GM21717 (cell line): Measurements from ENCODE around the gene HMOX2.
A peak's percentile ranks its signal among the peaks of the same experiment; 100 is the strongest.

ENCODE experiments used
- ATAC-seq: cut with Tn5 transposase; IDR thresholded peaks from one replicate; pipeline ENCODE4 v1.9.1; 2021; ENCODE audit warnings: mild to moderate bottlenecking, moderate library complexity; ENCODE audit not compliant: unreplicated experiment

HMOX2 gene

GRCh38 chr16:4520913-4521312 is 44.7 kb downstream of the HMOX2 start:
- no peak for ATAC-seq

GRCh38 chr16:4522051-4522581 is 45.9 kb downstream of the HMOX2 start:
- no peak for ATAC-seq

GRCh38 chr16:4523686-4524085 is 47.5 kb downstream of the HMOX2 start:
- ATAC-seq: no peak

- ATAC-seq: no peak
Observed at GRCh38 chr16:4524571-4524970, 48.4 kb downstream of the HMOX2 start.

GRCh38 chr16:4525069-4525468 is 48.9 kb downstream of the HMOX2 start:
- no peak for ATAC-seq

GRCh38 chr16:4525634-4526277 is 49.6 kb downstream of the HMOX2 start:
- ATAC-seq: no peak

GRCh38 chr16:4529085-4530060 is 53.2 kb downstream of the HMOX2 start:
- ATAC-seq: no peak

- no peak for ATAC-seq
Observed at GRCh38 chr16:4531811-4532210, 55.6 kb downstream of the HMOX2 start.

- ATAC-seq: no peak
Observed at GRCh38 chr16:4532238-4532637, 56.0 kb downstream of the HMOX2 start.

GRCh38 chr16:4533490-4533889 is 57.3 kb downstream of the HMOX2 start:
- no peak for ATAC-seq

- ATAC-seq: no peak
Observed at GRCh38 chr16:4534151-4534790, 58.1 kb downstream of the HMOX2 start.

GRCh38 chr16:4535627-4536108 is 59.5 kb downstream of the HMOX2 start:
- ATAC-seq: no peak

GRCh38 chr16:4536391-4537106 is 60.4 kb downstream of the HMOX2 start:
- ATAC-seq: no peak

GRCh38 chr16:4537376-4538343 is 61.5 kb downstream of the HMOX2 start:
- no peak for ATAC-seq

- peak; percentile 74 for ATAC-seq
Observed at GRCh38 chr16:4538350-4539235, 62.4 kb downstream of the HMOX2 start, which contains the start of gene CDIP1. Gene CDIP1 (minus strand): TSS chr16:4538773. CDS start chr16:4514130, 24,643 bp downstream.

GRCh38 chr16:4539716-4540284 is 63.6 kb downstream of the HMOX2 start:
- ATAC-seq: no peak

GRCh38 chr16:4544473-4544872 is 68.3 kb downstream of the HMOX2 start:
- ATAC-seq: no peak

GRCh38 chr16:4548124-4548523 is 71.9 kb downstream of the HMOX2 start:
- ATAC-seq: no peak
